ENCODE data around the gene SUPT4H1.

SUPT4H1 gene

GRCh38 chr17:58380207-58381123 is 28.5 kb upstream of the SUPT4H1 start:
- no peak for DNase-seq

- no peak for DNase-seq
Observed at GRCh38 chr17:58379511-58379824, 27.5 kb upstream of the SUPT4H1 start.

- no peak for DNase-seq
Observed at GRCh38 chr17:58378733-58379510, 26.9 kb upstream of the SUPT4H1 start.

- DNase-seq: no peak
Observed at GRCh38 chr17:58377661-58378060, 25.7 kb upstream of the SUPT4H1 start.

- DNase-seq: no peak
Observed at GRCh38 chr17:58377093-58377601, 25.1 kb upstream of the SUPT4H1 start.

- no peak for DNase-seq
Observed at GRCh38 chr17:58376472-58377000, 24.5 kb upstream of the SUPT4H1 start.

GRCh38 chr17:58375811-58376210 is 23.8 kb upstream of the SUPT4H1 start:
- no peak for DNase-seq

GRCh38 chr17:58375256-58375655 is 23.3 kb upstream of the SUPT4H1 start:
- no peak for DNase-seq

- DNase-seq: no peak
Observed at GRCh38 chr17:58373923-58374322, 21.9 kb upstream of the SUPT4H1 start.

GRCh38 chr17:58373003-58373402 is 21.0 kb upstream of the SUPT4H1 start:
- no peak for DNase-seq

- no peak for DNase-seq
Observed at GRCh38 chr17:58371300-58371950, 19.4 kb upstream of the SUPT4H1 start.

- no peak for DNase-seq
Observed at GRCh38 chr17:58370716-58371115, 18.7 kb upstream of the SUPT4H1 start.

- no peak for DNase-seq
Observed at GRCh38 chr17:58370309-58370708, 18.3 kb upstream of the SUPT4H1 start.

- DNase-seq: no peak
Observed at GRCh38 chr17:58369214-58370031, 17.4 kb upstream of the SUPT4H1 start.

- DNase-seq: no peak
Observed at GRCh38 chr17:58368860-58369213, 16.8 kb upstream of the SUPT4H1 start.

- no peak for DNase-seq
Observed at GRCh38 chr17:58367461-58367860, 15.5 kb upstream of the SUPT4H1 start.

- DNase-seq: no peak
Observed at GRCh38 chr17:58365980-58366595, 14.1 kb upstream of the SUPT4H1 start.

GRCh38 chr17:58365185-58365979 is 13.4 kb upstream of the SUPT4H1 start:
- no peak for DNase-seq

- no peak for DNase-seq
Observed at GRCh38 chr17:58364270-58364942, 12.4 kb upstream of the SUPT4H1 start.

GRCh38 chr17:58363457-58364185 is 11.6 kb upstream of the SUPT4H1 start:
- DNase-seq: no peak

Data from stimulated activated CD4-positive, alpha-beta T cell treated with anti-CD3 and anti-CD28 coated beads, Interleukin-1b, Interleukin-23, amount 100 ng/mL, for 48 hours (primary cell).